Measurements from ENCODE around the gene ASXL1.

ASXL1 gene

DNA sequence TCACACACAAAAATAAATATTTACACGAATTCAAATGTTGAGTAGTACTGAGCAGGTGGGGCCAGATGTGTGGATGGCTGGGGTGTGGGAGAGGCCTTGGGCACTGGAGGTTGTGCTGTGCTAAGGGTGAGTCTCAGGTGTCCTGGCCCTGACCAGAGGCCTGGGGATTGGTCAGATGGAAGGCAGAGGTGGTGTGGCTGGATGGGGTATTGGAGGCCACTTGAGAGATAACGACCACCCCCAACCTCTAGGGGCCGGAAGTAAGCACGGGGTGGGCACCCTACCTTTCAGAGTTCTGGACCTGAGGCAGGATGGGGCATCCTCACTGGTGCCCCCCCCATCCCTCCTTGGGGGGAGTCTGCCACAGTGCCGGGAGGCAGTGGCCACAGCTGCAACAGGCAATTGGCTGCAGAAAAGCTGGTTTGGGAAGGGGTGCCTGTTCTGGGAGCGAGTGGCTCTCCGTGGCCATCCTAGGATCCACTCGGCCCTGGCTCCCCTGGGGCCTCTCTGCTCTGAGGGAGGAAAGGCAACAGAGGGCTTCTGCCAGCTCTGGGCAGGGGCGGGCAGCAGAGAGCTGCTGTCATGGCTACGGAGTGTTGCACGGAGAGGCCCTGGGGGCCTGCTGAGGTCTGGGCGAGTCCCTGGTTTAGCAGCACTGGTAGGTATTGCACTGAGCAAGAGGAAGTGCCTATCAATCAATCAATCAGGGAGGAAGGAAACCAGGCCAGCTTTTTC lies 87.6 kb downstream of the ASXL1 start:
- Histone ChIP-seq H4K20me1 (ENCODE audit: insufficient read depth) (no peaks in the 10 kb centered on the region; the same call in 1 of the 2 replicates), H3K36me3 (ENCODE audit: insufficient read depth) (no peaks in the 10 kb centered on the region), H3K27ac (no peak overlapping the region), H3K4me1 (ENCODE audit: low read depth, poor library complexity, severe bottlenecking) (no peaks in the 10 kb centered on the region), H3K4me2 (no peak overlapping the region), H3K79me2 (ENCODE audit: insufficient read depth, low read depth) (no peaks in the 10 kb centered on the region), H3K9ac (no peak overlapping the region), H2AFZ (ENCODE audit: low read depth) (no peak overlapping the region), H3K27me3 (ENCODE audit: insufficient read depth, low read depth) (no peaks in the 10 kb centered on the region), H3K4me3 (IDR thresholded peaks at IDR 0.05; ENCODE audit: insufficient read depth, low read depth, low read length) (no peak overlapping the region)
- TF ChIP-seq, protein P1, sequence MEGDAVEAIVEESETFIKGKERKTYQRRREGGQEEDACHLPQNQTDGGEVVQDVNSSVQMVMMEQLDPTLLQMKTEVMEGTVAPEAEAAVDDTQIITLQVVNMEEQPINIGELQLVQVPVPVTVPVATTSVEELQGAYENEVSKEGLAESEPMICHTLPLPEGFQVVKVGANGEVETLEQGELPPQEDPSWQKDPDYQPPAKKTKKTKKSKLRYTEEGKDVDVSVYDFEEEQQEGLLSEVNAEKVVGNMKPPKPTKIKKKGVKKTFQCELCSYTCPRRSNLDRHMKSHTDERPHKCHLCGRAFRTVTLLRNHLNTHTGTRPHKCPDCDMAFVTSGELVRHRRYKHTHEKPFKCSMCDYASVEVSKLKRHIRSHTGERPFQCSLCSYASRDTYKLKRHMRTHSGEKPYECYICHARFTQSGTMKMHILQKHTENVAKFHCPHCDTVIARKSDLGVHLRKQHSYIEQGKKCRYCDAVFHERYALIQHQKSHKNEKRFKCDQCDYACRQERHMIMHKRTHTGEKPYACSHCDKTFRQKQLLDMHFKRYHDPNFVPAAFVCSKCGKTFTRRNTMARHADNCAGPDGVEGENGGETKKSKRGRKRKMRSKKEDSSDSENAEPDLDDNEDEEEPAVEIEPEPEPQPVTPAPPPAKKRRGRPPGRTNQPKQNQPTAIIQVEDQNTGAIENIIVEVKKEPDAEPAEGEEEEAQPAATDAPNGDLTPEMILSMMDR (conservative IDR thresholded peaks at IDR 0.05; ENCODE audit: low read depth, low read length): no peak

DNA sequence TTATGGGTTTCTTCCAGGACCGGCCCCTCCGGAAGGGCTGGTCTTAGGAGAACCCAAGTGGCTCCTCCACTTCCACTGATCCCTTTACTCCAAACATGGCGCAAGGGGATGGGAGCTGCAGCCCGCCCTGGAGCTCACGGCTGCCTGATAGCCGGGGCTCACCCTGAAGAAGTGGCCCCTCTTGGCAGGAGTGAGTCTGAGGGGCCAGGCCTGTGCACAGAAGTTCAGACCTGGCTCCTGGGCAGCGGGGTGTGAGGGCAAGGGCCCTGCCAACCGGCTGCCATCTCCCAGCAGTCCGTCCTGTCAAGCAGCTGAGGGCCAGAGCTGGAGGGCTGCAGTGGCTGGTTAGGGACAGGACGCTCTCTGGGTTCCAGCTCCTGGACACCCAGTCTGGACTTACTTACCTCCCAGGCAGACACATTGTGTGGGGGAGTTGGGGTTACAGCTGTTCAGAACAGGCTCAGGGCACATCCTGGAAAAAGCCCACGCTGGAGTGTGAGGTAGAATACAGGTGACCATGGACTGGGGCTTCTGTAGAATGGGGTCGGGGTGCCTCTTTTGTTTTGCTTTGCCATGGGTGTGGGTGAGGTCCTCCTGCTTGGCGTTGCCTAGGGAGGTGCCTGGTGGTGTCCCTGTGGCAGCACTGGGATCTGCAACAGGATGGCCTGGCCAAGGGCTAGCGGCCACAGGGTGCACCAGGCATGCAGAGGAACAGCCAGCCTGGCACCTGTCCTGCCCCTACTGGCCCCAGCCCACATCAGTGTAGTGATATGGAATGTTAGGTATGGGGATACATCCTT lies 88.4 kb downstream of the ASXL1 start:
- Histone ChIP-seq H3K79me2 (ENCODE audit: insufficient read depth, low read depth) (no peaks in the 10 kb centered on the region), H3K27ac (no peak overlapping the region), H3K4me2 (no peak overlapping the region), H3K4me3 (IDR thresholded peaks at IDR 0.05; ENCODE audit: insufficient read depth, low read depth, low read length) (no peak overlapping the region), H3K36me3 (ENCODE audit: insufficient read depth) (no peaks in the 10 kb centered on the region), H3K27me3 (ENCODE audit: insufficient read depth, low read depth) (no peaks in the 10 kb centered on the region), H3K9ac (no peak overlapping the region), H3K4me1 (ENCODE audit: low read depth, poor library complexity, severe bottlenecking) (no peaks in the 10 kb centered on the region), H2AFZ (ENCODE audit: low read depth) (no peak overlapping the region), H4K20me1 (ENCODE audit: insufficient read depth) (no peaks in the 10 kb centered on the region; the same call in 1 of the 2 replicates)
- TF ChIP-seq, protein P1 (conservative IDR thresholded peaks at IDR 0.05; ENCODE audit: low read depth, low read length): no peak

DNA sequence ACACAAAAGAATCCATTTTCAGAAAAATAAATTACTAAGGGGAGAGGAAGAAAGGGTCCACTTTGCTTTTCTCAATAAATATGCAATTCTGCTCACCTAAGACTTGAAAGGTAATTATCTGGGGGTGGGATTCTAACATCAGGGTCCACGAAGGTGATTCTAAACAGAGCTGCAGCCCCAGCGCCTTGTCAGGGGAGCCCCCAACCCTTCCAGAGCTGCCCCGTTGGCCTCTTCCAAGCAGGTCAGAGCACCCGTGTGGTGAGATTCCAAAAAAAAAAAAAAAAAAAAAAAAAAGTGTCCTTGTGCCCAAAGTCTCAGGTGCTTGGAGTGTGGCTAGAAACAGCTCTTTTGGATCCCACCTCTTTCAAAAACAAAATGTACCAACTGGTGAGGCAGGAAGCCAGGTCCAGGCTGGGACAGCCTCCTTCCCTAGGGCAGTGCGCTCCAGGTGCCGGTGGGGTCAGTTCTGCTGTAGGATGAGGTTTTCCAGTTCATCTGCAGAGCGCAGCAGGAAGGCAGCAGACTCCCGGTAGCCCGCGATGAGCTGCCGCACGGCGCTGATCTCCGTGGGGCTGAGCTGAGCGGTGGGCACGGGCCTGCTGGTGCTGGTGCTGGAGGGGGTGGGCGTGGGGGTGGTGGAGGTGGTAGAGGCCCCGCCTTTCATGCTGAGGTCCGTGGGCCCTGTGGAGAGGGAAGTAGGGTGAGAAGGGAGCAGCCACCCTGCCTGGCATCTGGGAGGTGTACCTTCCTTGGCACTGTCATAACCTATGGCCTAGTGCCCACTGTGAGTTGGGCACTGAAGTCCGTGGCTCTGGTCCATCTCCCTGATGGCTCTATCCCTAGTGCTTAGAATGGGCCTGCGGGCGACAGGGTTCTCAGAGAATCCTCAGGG lies 89.3 kb downstream of the ASXL1 start:
- no peak overlapping the region for H3K4me2 ChIP-seq
- no peaks in the 10 kb centered on the region; the same call in 1 of the 2 replicates for H4K20me1 ChIP-seq (ENCODE audit: insufficient read depth)
- no peak overlapping the region for H3K4me3 ChIP-seq (IDR thresholded peaks at IDR 0.05; ENCODE audit: insufficient read depth, low read depth, low read length)
- TF ChIP-seq, protein P1 (conservative IDR thresholded peaks at IDR 0.05; ENCODE audit: low read depth, low read length): no peak
- H3K27ac ChIP-seq: no peak overlapping the region
- no peaks in the 10 kb centered on the region for H3K36me3 ChIP-seq (ENCODE audit: insufficient read depth)
- H2AFZ ChIP-seq (ENCODE audit: low read depth): no peak overlapping the region
- no peak overlapping the region for H3K9ac ChIP-seq
- H3K79me2 ChIP-seq (ENCODE audit: insufficient read depth, low read depth): no peaks in the 10 kb centered on the region
- H3K4me1 ChIP-seq (ENCODE audit: low read depth, poor library complexity, severe bottlenecking): no peaks in the 10 kb centered on the region
- no peaks in the 10 kb centered on the region for H3K27me3 ChIP-seq (ENCODE audit: insufficient read depth, low read depth)

DNA sequence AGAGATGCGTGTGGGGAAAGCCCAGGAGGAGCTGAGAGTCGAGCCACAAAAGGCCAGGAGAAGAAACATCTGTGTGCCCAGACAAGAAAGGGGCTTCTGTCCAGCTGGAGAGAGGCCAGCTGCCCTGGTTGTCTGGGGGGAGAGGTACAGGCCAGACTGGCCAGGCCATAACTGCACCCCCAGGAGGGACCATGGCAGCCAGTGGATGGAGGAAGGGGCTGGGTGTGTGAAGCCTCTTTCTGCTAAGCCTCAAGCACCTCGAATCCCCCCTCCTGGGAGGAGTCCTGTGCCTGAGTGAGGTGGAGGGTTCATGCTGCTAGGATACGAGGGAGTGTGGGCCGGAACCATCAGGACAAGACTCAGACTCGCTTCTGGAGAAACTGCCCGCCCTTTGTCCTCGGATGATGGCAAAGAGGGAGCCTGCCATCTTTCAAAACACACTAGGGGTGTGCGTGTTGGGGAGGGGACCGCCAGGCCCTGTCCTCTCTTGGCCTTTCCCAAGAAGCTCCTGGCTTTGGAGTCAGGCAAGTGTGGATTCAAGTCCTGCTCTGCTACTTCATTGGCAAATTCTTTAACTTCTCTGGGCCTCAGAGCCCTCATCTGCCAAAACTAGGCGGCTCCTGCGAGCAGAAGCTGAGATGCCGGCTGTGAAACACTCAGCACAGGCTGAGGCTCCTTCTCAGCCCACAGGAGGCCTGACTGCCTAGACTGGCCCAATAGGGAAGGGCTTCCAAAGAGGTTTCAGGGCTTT lies 90.3 kb downstream of the ASXL1 start:
- Histone ChIP-seq H2AFZ (ENCODE audit: low read depth) (no peak overlapping the region), H3K4me3 (IDR thresholded peaks at IDR 0.05; ENCODE audit: insufficient read depth, low read depth, low read length) (no peak overlapping the region), H3K4me1 (ENCODE audit: low read depth, poor library complexity, severe bottlenecking) (no peaks in the 10 kb centered on the region), H3K27ac (no peak overlapping the region), H3K27me3 (ENCODE audit: insufficient read depth, low read depth) (no peaks in the 10 kb centered on the region), H3K36me3 (ENCODE audit: insufficient read depth) (no peaks in the 10 kb centered on the region), H3K4me2 (no peak overlapping the region), H3K79me2 (ENCODE audit: insufficient read depth, low read depth) (no peaks in the 10 kb centered on the region), H3K9ac (no peak overlapping the region), H4K20me1 (ENCODE audit: insufficient read depth) (no peaks in the 10 kb centered on the region; the same call in 1 of the 2 replicates)
- TF ChIP-seq, protein P1 (conservative IDR thresholded peaks at IDR 0.05; ENCODE audit: low read depth, low read length): no peak
